ENCODE measurements around the gene SOWAHB.

The SOWAHB gene, protein sequence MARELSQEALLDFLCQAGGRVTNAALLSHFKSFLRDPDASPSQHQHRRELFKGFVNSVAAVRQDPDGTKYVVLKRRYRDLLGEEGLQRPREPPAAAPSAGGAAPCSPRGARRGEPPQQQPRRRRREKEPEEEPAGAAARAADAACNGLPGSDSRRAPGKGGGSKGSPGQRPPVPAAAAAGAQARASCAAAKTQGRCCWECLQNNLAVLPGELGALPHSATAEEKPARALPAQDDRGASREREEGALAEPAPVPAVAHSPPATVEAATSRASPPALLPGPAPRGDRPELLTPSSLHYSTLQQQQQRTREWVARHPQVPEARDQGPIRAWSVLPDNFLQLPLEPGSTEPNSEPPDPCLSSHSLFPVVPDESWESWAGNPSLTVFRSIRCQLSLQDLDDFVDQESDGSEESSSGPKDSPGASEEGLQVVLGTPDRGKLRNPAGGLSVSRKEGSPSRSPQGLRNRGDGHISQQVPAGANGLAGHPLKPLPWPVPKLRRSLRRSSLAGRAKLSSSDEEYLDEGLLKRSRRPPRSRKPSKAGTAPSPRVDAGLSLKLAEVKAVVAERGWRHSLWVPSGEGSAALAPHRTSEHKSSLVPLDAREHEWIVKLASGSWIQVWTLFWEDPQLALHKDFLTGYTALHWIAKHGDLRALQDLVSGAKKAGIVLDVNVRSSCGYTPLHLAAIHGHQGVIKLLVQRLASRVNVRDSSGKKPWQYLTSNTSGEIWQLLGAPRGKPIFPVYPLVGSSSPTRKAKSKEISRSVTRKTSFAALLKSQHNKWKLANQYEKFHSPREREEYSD

DNA sequence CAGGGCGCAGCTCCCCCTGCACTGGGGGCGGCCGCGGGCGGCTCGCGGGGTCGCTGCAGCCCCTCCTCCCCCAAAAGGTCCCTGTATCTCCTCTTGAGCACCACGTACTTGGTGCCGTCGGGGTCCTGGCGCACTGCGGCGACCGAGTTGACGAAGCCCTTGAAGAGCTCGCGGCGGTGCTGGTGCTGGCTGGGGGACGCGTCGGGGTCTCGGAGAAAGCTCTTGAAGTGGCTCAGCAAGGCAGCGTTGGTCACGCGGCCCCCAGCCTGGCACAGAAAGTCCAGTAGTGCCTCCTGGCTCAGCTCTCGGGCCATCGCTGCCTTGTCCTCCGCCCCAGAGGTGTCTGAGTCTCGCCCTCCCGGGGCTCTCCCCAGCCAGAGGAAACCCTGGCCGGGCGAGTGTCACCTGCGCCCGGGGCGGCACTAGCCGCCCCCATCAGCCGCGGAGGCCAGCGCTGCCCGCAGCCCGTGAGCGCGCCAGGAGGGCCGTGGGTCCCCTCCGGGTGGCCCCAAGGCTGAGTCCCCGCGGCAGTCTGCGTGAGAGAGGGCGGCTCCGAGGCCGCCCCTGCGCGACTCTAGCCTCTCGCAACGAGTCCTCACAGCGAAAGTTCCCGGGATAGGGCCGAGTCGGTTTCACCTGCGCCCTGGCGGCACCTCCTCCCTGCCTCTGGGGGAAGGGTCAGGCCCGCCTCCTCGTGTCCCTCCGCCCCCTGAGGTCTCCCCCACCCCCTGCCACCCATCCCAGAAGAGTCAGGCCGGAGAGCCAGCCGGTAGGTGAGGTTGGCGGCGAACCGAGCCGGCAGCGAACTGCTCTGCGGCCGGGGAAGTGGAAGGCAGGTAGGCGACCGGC lies at the start of gene SOWAHB:
Gene SOWAHB (minus strand): TSS at position 609 of the 849 bp plus-strand sequence. CDS start 295 bp downstream, at position 314.
- DNase-seq (ENCODE audit: low read depth): no peak

DNA sequence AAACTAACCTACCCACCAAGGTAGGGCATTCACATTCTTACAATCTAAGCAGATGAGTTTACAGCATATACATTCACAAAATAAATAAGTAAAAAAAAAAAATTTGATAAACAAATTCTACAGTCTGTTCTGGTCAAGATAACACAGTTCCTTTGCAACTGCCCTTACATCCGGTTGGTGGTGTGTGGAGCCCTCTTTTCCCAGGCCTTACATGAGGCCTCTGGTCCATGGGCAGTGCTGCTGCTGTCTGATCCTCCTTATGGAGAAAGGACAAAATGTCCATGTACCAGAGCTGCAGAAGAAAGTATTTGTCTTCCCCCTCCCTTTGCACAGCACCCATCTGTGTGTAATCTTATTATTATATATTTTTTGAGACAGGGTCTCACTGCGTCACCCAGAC lies 49.4 kb upstream of the SOWAHB start:
- DNase-seq (ENCODE audit: low read depth): no peak

DNA sequence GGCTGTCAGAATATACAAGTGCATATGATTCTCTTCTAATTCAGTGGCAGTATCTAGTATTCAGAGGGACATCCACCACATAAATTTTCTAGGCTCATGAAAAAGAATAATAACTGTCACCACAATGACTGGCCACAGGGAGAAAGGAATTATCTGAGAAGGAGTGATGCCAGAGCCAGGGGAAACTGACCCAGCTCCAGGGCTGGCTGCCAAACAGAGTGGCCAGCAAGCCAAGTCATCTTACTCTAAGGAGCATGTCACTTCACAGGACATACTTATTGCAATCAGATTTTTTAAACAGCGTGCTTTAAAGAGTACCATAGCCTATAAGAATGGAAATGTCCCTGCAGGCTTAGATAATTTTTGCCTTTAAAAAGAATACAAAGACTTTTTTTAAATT lies 45.8 kb upstream of the SOWAHB start:
- no peak for DNase-seq (ENCODE audit: low read depth)

DNA sequence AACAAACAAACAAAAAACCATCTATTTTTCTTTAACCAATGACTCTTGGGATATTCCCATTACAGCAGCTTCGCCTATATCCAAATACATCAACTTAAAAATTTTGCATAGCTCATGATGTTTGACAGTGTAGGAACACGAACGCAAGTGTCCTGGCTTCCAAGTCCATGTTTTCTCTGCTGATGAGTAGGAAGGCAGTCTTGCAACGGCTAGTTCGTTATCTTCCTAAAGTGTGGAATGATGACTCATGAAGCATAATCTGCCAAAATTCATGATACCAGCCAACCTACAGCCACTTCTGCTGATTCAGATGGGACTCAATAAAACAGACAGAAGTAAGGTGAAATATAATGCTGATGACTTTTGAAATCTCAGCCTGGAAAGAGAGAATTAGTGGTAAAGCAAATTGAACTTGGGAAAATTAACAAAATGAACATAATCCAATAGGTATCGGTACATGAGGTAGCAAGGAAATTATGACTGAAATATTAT lies 45.2 kb upstream of the SOWAHB start:
- DNase-seq (ENCODE audit: low read depth): no peak

DNA sequence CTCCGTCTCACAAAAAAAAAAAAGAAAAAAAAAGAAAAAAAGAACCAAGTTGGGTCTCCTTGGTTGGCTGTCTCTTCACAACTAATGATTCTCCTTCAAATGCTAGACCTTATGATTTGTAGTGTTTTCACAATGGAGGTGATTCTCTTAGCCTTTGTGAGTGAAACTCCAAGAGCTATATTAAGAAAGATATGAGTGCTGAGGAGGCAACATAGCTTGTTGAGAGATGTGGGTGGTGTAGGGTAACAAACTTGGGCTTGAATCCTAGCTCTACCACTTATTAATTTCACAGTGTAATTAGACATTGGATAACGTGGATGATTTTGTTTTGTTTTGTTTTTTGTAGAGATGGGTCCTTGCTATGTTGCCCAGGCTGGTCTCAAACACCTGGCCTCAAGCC lies 41.2 kb upstream of the SOWAHB start:
- no peak for DNase-seq (ENCODE audit: low read depth)

DNA sequence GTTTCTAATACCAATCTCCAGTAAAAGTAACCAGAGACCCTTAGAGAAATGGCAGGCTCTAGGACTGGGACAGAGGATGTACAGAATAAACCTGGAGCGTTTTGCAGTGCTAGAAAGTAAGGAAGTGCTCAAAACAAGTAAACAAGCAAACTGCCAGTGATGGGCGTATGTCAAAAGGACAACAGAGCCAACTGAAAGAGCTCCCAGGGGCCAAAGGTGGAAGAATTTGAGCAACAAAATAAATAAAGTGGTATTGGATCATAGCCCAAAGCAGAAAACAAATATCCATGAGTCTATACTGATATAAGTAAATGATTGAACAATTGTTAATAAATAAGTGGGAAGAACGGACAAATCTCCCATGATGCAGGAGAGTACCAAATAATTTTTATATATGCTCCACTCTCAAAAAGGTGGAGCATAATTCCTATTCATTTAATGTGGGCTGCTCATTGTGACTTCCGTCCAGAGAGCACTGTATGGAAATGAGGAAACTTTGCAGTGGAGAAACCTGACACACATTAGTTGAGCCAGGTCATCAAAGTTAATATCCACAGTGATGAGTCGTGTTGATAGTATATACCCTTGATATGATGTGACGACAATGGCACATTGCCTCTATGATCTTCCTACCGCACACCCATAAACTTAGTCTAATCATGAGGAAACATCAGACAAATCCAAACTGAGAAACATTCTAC lies 33.8 kb upstream of the SOWAHB start:
- DNase-seq (ENCODE audit: low read depth): no peak

DNA sequence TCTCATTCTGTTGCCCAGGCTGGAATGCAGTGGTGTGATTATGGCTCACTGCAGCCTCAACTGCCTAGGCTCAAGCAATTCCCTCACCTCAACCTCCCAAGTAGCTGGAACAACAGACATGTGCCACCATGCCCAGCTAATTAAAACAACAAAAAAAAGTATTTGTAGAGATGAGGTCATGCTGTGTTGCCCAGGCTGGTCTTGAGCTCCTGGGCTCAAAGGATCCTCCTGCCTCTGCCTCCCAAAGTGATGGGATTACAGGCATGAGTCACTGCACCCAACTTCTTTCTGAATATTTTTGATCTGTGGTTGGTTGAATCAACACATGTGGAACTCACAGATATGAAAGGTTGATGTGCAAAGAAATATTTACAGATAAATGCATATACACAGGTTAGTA lies 33.1 kb upstream of the SOWAHB start:
- no peak for DNase-seq (ENCODE audit: low read depth)

DNA sequence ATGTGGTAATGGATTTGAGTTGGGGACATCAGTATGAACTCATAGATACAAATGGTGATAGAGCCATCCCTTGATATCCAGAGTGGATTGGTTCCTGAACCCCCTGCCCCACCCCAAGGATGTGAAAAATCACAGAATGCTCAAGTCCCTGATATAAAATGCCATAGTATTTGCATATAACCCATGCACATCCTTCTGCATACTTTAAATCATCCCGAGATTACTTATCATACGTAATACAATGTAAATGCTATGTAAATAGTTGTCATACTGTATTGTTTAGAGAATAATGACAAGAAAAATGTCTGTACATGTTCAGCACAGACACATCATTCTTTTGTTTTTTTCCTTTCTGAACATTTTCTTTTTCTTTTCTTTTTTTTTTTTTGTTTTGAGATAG lies 32.7 kb upstream of the SOWAHB start:
- no peak for DNase-seq (ENCODE audit: low read depth)

DNA sequence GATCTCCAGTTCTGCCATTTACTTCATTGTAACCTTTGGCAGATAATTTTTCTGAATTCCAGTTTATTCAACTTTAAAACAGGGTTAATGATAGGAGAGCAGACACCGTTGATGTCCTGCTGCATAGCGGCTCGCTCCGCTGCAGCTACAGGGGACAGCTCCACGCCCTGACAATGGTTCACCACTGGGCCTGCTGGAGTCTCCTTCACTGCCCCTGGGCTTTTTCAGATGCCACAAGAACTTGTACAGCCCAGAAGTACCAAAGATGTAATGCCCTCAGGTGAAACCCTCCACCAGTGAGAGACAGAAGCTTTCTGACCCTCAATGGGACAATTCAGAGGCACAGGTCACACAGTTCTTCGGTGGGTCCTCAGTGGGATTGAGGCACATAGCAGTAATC lies 28.9 kb upstream of the SOWAHB start:
- DNase-seq (ENCODE audit: low read depth): no peak

DNA sequence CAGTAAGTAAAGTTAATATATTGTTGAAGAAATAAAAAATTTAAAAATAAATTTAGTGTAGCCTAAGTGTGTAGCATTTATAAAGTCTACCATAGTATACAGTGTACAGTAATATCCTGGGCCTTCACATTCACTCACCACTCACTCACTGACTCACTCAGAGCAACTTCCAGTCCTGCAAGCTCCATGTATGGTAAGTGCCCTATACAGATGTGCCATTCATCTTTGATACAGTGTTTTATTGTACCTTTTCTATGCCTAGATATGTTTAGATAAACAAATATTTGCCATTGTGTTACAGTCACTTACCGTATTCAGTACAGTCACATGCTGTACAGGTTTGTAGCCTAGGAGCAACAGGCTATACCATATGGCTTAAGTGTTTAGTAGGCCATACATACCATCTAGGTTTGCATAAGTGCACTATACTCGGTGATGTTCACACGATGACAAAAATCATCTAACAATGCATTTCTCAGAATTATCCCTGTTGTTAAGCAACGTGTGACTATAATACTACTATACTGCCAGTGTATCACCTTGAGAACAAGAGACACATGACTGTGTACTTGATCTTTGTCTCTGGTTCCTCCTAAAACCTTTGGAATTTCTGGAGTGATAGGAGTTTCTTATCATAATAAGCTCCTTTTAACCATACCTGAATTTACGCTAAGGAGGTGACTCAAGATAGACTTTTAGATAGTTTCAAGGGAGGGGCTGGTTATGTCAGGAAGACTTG lies 25.8 kb upstream of the SOWAHB start:
- no peak for DNase-seq (ENCODE audit: low read depth)

DNA sequence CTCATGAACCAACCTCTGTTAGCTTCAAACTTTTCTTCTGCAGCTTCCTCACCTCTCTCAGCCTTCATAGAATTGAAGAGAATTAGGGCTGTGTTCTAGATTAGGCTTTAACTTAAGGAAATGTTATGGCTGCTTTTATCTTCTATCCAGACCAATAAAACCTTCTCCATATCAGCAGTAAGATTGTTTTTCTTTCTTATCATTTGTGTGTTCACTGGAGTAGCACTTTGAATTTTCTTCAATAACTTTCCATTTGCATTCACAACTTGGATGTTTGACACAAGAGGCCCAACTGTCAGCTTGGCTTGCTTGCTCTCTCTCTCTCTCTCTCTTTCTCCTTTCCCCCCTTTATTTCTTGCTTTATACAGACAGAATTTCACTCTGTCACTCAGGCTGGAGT lies 22.8 kb upstream of the SOWAHB start:
- no peak for DNase-seq (ENCODE audit: low read depth)

DNA sequence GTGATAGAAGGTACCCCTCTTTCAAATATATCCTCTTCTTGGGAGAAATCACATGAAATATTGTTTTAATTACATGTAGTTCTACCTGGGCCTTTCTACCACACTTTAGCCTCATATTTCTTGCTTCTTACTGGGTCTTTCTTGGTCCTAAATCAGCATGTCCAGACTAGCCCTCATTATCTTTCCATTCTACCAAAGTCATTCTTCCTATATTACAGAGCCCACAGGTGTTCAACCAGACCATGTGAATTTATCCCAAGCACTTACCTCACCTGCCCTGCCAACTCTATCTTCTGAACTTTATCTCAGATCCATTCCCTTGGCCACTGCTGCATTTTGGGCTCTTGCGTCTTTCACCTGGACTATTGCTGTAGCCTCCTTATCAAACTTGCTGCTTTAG lies 11.8 kb upstream of the SOWAHB start:
- no peak for DNase-seq (ENCODE audit: low read depth)

DNA sequence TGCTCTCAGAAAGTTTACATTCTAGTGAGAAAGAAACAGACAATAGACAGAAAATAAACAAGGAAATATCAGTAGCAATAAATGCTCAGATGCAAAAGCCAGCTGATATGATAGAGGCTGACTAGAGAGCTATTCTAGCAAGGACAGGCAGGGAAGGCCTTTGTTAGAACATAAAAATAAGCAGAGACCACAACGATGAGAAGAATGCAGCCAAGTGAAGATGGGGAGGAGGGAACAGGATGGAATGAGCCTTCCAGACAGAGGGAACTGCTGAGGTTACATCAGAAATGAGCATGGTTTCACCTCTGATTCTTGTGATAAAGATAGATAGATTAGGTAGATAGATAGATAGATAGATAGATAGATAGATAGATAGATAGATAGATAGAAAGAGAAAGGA lies 7.6 kb upstream of the SOWAHB start:
- DNase-seq (ENCODE audit: low read depth): no peak

DNA sequence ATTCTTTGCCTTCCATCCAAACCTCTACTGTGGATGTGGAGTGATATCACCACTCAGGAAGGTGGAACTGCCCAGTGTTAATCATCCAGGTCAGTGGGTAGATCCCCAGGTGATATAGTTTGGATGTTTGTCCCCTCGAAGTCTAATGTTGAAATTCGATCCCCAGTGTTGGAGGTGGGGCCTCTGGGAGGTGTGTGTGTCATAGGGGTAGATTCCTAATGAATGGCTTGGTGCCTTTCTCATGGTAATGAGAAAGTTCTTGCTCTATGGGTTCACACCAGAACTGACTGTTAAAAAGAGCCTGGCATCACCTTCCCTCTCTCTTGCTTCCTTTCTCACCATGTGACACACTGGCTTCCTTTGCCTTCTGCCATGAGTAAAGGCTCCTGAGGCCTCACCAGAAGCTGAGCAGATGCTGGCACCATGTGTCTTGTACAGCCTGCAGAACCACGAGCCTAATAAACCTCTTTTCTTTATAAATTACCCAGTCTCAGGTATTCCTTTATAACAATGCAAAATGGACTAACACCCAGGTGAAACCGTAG lies 6.8 kb upstream of the SOWAHB start:
- no peak for DNase-seq (ENCODE audit: low read depth)

DNA sequence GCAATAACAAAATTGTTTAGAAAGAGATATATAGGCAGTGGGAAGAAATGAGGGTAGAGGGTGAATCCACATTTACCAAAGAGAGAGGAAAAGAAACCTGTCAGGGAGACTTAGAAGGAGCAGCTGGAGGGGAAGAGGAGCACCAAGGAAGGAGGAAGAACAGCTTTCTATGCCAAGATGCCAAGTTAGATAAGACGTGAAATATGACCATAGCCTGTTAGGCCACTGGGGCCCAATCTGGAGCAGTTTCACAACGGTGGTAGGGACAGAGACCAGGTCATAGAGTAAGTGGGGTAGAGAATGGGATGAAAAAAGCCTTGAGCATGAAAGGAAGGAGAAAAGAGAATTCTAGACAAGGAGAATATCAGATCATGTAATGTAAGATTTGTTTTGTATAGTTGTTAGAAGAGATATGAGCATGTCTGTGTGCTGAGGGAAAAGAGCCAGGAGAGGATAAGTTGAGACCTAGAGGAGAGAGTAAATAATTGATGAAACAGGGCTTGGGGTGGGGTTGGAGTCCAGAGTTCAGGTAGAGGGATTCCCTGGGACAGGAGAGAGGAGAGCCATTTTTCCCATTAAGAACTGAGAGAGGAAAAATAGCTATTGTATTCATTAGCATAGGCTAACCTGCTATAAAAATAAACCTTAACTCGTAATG lies 4.4 kb upstream of the SOWAHB start:
- no peak for DNase-seq (ENCODE audit: low read depth)

DNA sequence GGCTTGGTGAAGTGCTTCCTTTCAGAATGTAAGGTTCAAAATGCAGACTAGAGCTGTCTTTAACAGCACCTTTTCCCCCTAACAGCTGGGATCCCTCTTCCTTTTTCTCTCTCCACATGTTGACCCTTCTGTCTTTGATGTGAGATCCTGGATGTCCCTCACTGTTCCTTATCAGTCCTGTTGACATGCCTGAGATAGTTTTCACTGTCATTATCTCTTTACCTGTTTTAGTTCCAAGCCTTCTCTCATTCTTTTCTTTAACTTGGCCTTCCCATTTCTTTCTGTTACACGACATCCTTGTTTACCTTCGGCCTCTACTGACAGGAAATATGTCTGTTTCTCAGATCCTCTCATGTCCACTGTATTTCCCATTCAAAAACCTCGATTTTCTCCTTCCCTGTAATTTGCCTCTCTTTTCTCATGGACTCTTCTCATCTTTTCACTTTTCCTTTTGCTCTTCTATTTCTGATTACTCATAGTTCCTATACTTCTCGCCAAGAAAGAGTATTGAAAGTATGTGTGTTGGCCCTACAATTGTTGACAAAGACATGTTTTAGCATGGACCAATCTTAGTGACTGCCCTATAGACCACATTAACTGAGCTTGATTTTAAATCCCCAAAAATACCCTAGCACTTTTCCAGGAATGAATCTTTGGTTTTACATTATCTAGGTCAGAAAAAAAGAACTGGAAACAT lies 1.2 kb upstream of the SOWAHB start:
- DNase-seq (ENCODE audit: low read depth): no peak

DNA sequence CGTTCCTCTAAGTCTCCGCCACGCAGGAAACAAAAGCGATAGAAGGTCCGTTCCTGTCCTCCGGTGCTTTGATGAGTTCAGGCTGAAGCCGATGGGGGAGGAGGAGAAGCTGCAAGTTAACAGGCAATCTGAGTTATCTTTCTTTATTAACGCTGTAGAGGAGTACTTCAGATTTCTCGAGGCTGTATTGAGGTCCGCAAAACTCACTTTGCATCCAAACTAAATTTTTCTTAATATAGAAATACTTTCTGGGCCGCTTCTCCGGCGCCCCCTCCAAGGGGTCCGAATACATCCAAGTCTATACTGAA lies 395 bp upstream of the SOWAHB start:
- no peak for DNase-seq (ENCODE audit: low read depth)

DNA sequence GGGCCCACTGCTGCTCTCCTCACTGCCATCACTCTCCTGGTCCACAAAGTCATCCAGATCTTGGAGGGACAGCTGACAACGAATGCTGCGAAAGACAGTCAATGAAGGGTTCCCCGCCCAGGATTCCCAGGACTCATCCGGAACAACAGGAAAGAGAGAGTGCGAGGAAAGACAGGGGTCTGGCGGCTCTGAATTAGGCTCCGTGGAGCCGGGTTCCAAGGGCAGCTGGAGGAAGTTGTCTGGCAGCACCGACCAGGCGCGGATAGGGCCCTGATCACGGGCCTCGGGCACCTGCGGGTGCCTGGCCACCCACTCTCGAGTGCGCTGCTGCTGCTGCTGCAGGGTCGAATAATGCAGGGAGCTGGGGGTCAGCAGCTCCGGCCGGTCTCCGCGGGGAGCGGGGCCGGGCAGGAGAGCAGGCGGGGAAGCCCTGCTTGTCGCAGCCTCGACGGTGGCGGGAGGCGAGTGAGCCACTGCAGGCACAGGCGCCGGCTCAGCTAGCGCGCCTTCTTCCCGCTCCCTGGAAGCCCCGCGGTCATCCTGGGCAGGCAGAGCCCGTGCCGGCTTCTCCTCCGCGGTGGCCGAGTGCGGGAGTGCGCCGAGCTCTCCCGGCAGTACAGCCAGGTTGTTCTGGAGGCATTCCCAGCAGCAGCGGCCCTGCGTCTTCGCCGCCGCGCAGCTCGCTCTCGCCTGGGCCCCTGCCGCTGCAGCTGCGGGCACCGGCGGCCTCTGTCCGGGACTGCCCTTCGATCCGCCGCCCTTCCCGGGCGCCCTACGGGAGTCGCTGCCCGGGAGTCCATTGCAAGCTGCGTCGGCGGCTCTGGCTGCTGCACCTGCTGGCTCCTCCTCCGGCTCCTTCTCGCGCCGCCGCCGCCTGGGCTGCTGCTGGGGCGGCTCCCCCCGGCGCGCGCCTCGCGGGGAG lies 1.1 kb downstream of the SOWAHB start:
- no peak for DNase-seq (ENCODE audit: low read depth)

DNA sequence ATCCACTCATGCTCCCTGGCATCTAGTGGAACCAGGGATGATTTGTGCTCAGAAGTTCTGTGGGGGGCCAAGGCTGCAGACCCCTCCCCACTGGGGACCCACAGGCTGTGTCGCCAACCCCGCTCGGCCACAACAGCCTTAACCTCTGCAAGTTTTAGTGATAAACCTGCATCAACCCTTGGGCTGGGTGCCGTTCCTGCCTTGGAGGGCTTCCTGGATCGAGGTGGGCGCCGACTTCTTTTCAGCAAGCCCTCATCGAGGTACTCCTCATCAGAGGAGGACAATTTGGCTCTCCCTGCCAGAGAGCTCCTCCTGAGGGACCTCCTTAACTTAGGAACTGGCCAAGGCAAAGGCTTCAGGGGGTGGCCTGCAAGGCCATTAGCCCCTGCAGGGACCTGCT lies 1.9 kb downstream of the SOWAHB start:
- DNase-seq (ENCODE audit: low read depth): no peak

Data from stimulated activated CD8-positive, alpha-beta memory T cell treated with anti-CD3 and anti-CD28 coated beads, Interleukin-15, amount 100 ng/mL, for 24 hours (primary cell).